Measurements from ENCODE around the gene HIRA. TPM values are rescaled to one million over a fixed set of nuclear protein-coding genes. Genes with fewer than 3 reads are reported as not detected.
"Not testable (repeated sequence)": the region's sequence is repeated elsewhere in the genome, so short reads cannot be mapped to it uniquely, and the experiment has no call there.

HIRA gene
- total RNA-seq, 1 donor from 2014 or later = 23.3 TPM

DNA sequence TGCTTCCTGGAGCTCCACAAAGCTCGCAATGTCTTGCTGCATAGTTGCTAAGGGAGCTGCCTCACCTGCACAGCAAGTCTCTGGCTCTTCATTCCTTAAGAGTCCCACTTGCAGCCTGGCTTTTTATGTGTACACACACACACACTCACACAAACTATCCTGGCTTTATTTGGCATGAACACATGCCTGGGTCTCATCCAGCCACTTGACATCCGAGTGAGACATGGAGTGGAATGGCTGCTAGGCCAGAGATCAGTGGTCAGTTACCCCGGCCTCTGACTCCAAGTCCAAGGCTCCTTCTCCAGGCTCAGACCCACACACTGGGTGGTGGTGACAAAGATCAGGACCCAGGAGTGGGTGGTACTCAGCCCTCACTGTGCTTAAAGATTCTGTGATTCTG lies 102.1 kb downstream of the HIRA start:
- H3K4me3 ChIP-seq = no peak overlapping the region
- peak; percentile 83 for ATAC-seq
- peaks cover 32% of the 10 kb centered on the region for H3K36me3 ChIP-seq
- no peak for DNase-seq
- no peaks in the 10 kb centered on the region for H3K27me3 ChIP-seq
- H3K4me1 ChIP-seq = no peaks in the 10 kb centered on the region
- intact Hi-C loops (cut with DNase I) = no loop called here
- no peaks in the 10 kb centered on the region for H3K9me3 ChIP-seq
- no peak overlapping the region for H3K27ac ChIP-seq
- TF ChIP-seq, protein P1, sequence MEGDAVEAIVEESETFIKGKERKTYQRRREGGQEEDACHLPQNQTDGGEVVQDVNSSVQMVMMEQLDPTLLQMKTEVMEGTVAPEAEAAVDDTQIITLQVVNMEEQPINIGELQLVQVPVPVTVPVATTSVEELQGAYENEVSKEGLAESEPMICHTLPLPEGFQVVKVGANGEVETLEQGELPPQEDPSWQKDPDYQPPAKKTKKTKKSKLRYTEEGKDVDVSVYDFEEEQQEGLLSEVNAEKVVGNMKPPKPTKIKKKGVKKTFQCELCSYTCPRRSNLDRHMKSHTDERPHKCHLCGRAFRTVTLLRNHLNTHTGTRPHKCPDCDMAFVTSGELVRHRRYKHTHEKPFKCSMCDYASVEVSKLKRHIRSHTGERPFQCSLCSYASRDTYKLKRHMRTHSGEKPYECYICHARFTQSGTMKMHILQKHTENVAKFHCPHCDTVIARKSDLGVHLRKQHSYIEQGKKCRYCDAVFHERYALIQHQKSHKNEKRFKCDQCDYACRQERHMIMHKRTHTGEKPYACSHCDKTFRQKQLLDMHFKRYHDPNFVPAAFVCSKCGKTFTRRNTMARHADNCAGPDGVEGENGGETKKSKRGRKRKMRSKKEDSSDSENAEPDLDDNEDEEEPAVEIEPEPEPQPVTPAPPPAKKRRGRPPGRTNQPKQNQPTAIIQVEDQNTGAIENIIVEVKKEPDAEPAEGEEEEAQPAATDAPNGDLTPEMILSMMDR (IDR thresholded peaks at IDR 0.05) = no peak

DNA sequence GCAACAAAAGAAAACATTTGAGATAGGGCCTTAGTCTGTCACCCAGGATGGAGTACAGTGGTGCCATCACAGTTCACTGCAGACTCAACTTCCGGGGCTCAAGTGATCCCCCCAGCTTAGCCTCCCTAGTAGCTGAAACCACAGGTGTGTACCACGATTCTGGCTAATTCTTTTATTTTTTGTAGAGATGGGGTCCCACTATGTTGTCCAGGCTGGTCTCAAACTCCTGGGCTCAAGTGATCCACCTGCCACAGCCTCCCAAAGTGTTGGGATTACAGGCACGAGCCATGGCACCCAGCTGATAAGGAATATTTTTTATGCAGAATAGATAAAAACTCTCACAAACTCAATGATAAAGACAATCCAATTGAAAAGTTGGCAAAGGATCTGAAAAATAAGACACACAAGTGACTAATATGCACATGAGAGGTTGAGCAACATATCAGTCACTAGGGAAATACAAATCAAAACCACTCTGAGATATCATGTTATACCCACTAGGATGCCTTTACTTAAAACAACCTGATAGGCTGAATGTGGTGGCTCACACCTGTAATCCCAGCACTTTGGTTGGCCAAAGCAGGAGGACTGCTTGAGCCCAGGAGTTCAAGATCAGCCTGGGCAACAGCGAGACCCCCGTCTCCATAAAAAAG lies 106.1 kb downstream of the HIRA start:
- intact Hi-C loops (cut with DNase I) = no loop called here
- DNase-seq = no peak

DNA sequence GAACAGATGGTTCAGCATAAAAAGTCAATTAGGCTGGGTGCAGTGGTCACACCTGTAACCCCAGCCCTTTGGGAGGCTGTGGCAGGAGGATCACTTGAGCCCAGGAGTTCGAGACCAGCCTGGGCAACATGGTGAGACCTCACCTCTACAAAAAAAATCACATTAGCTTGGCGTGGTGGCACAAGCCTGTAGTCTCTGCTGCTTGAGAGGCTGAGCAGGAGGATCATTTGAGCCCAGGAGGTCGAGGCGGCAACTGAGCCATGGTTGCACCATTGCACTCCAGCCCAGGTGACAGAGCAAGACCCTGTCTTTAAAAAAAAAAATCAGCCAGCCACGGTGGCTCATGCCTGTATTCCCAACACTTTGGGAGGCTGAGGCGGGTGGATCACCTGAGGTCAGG lies 108.1 kb downstream of the HIRA start:
- H3K27ac ChIP-seq; H3K4me1 ChIP-seq; ATAC-seq; H3K9me3 ChIP-seq; DNase-seq; intact Hi-C loops (cut with DNase I); H3K4me3 ChIP-seq; H3K36me3 ChIP-seq; H3K27me3 ChIP-seq: not testable (repeated sequence)

More for the DNA sequence above, 106.1 kb downstream of the HIRA start:
- Histone ChIP-seq H3K27ac (no peak overlapping the region), H3K4me1 (no peaks in the 10 kb centered on the region), H3K9me3 (no peaks in the 10 kb centered on the region), H3K27me3 (no peaks in the 10 kb centered on the region), H3K36me3 (peaks cover 12% of the 10 kb centered on the region), H3K4me3 (no peak overlapping the region)
- no peak for ATAC-seq
- TF ChIP-seq, protein P1 (IDR thresholded peaks at IDR 0.05) = no peak

DNA sequence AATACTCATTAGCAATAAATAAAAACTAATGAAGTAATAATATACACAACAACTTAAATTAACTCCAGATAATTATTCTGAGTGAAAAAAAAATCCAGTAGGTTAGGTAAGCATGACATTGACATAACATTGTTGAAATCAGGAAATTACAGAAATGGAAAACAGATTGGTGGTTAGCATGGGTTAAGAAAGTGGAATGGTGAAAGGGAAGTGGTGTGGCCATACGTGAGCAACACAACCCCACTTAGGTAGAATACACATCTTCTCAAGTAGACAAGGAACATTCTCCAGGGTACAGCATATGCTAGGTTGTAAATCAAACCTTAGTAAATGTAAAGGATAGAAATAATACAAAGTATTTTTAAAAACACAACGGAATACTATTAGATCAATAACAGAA lies 109.8 kb downstream of the HIRA start:
- intact Hi-C loops (cut with DNase I) = no loop called here
- Histone ChIP-seq H3K4me1 (no peaks in the 10 kb centered on the region), H3K27me3 (no peaks in the 10 kb centered on the region), H3K36me3 (no peaks in the 10 kb centered on the region), H3K27ac (no peak overlapping the region), H3K4me3 (no peak overlapping the region), H3K9me3 (peaks cover 17% of the 10 kb centered on the region)
- TF ChIP-seq, protein P1 (IDR thresholded peaks at IDR 0.05) = no peak
- ATAC-seq (no peak), DNase-seq (no peak)

DNA sequence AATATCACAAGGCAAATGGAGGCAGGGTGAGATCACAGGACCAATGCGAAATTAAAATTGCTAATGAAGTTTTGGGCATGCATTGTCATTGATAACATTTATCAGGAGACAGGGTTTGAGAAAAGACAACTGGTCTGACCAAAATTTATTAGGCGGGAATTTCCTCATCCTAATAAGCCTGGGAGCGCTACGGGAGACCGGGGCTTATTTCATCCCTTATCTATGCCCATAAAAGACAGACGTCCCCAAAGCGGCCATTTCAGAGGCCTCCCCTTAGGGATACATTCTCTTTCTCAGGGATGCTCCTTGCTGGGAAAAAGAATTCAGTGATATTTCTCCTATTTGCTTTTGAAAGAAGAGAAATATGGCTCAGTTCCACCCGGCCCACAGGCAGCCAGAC lies 111.4 kb downstream of the HIRA start:
- H3K36me3 ChIP-seq; H3K27me3 ChIP-seq; H3K4me1 ChIP-seq; intact Hi-C loops (cut with DNase I); ATAC-seq; H3K27ac ChIP-seq; H3K4me3 ChIP-seq; DNase-seq: not testable (repeated sequence)
- peaks cover 29% of the 10 kb centered on the region for H3K9me3 ChIP-seq

DNA sequence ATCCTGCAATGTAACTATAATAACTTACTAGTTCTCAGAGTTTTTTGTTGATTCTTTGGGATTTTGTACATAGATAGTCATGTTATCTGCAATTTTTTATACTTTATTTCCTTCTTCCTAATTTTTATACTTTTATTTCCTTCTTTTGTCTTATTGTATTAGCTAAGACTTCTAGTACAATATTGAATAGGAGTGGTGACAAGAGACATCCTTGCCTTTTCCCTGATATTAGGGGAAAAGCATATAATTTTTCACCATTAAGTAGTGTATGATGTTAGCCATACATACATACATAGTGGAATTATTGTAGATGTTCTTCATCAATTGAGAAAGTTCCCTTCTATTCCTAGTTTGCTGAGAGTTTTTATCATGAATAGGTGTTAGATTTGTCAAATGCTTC lies 112.3 kb downstream of the HIRA start:
- Histone ChIP-seq H3K27ac (no peak overlapping the region), H3K27me3 (no peaks in the 10 kb centered on the region), H3K4me3 (no peak overlapping the region), H3K9me3 (peaks cover 29% of the 10 kb centered on the region), H3K4me1 (no peaks in the 10 kb centered on the region), H3K36me3 (no peaks in the 10 kb centered on the region)
- intact Hi-C loops (cut with DNase I) = no loop called here
- TF ChIP-seq, protein P1 (IDR thresholded peaks at IDR 0.05) = no peak
- DNase-seq (no peak), ATAC-seq (no peak)

DNA sequence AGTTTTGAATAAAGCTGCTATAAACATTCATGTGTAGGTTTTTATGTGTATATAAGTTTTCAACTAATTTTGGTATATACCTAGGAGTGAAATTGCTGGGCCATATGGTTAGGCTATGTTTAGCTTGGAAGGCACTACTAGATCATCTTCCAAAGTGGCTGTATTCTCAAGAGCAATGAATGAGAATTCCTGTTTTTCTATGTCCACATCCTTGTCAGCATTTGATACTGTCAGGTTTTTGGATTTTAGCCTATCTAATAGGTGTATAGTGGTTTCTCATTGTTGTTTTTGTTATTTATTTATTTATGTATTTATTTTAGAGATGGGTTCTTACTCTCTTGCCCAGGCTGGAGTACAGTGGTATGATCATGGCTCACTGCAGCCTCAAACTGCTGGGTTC lies 113.7 kb downstream of the HIRA start:
- TF ChIP-seq, protein P1 (IDR thresholded peaks at IDR 0.05) = no peak
- no peak overlapping the region for H3K27ac ChIP-seq
- peaks cover 29% of the 10 kb centered on the region for H3K9me3 ChIP-seq
- intact Hi-C loops (cut with DNase I) = no loop called here
- no peaks in the 10 kb centered on the region for H3K36me3 ChIP-seq
- H3K4me3 ChIP-seq = no peak overlapping the region
- DNase-seq (no peak), ATAC-seq (no peak)
- H3K4me1 ChIP-seq = no peaks in the 10 kb centered on the region
- no peaks in the 10 kb centered on the region for H3K27me3 ChIP-seq
